Measurements from ENCODE around the gene COL19A1.

DNA sequence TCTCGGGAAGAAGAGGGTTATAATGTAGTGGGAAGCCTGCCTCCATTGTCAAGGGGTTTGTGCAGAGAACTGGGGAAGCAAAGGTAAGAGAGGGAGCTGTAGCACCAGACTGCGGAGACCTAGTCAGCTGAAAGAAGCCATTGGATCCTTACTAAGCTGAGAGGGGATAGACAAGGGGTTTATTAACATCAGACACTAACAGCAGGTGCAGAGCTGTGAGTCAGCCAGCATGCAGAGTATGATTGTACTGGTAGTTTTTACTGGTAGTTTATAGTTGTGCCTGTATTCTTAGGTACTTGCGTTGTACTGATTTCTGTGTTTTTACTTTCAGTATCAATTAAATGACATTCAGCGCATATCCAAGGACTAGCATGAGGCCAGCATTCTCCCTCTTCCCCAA, 17.8 kb upstream of the COL19A1 start:
- no peak for TF ChIP-seq POLR2A (IDR thresholded peaks at IDR 0.05)
- TF ChIP-seq, protein P1, sequence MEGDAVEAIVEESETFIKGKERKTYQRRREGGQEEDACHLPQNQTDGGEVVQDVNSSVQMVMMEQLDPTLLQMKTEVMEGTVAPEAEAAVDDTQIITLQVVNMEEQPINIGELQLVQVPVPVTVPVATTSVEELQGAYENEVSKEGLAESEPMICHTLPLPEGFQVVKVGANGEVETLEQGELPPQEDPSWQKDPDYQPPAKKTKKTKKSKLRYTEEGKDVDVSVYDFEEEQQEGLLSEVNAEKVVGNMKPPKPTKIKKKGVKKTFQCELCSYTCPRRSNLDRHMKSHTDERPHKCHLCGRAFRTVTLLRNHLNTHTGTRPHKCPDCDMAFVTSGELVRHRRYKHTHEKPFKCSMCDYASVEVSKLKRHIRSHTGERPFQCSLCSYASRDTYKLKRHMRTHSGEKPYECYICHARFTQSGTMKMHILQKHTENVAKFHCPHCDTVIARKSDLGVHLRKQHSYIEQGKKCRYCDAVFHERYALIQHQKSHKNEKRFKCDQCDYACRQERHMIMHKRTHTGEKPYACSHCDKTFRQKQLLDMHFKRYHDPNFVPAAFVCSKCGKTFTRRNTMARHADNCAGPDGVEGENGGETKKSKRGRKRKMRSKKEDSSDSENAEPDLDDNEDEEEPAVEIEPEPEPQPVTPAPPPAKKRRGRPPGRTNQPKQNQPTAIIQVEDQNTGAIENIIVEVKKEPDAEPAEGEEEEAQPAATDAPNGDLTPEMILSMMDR (IDR thresholded peaks at IDR 0.05) = no peak
- TF ChIP-seq POLR2AphosphoS5 (IDR thresholded peaks at IDR 0.05; ENCODE audit: insufficient read depth in 1 of 2, low read depth in 1 of 2) = no peak

All from vagina (tissue), 2 donors.